ENCODE measurements around the gene TPCN2.

DNA sequence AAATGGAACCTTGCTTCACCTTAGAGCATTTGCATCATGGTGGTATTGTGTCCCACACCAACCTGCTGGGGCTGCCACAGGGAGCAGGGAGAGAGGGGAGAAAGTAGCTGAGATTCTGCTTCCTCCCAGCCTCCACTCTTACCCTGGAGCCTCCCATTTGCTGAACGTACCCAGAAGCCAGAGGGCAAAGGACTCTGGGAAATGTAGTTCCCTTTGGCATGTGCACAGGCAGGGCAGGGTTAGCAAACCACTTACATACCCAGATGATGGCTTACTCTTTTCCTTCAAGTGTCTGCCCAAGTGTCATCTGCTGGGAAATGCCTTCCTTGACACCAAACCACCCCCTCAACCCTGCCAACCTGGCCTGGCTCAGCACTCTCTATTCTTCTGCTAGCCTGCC, 123.9 kb downstream of the TPCN2 start:
- no peak for TF ChIP-seq CTCF (IDR thresholded peaks at IDR 0.05; ENCODE audit: insufficient read depth, low read depth, low read length)
- no peak for TF ChIP-seq EZH2 (IDR thresholded peaks at IDR 0.05; ENCODE audit: insufficient read depth, low read length)
